ENCODE results near the gene ARHGAP26. TPM values are rescaled to one million over a fixed set of nuclear protein-coding genes. Genes with fewer than 3 reads are reported as not detected.

The ARHGAP26 gene
- total RNA-seq, 4 donors from 2014 or later: 11.0 to 23.3 (median 14.3) TPM

DNA sequence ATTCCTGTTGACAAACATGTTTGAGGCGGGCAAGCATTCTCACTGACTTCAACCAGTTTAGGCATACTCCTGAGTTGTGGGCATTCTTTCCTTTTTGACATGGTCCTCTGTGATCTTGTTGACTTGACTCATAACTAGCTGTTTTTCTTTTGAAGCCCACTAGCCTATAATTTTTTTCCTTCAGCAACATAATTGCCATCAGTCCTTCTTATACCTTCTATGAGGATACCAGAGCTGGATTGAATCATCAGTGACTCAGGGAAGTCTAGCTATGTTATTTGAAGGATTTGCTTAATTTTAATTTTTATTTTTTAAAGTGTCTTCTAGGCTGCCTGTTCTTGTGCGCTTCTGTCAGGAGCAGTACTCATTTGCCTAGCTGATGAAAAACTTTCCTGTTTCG lies 373.8 kb downstream of the ARHGAP26 start:
- no peak for DNase-seq (ENCODE audit: low spot score in 2 of 2)
- WGBS, 2 donors: 95 to 96% methylated on average over 3 of the region's 3 CpGs
- no peak for TF ChIP-seq POLR2A (IDR thresholded peaks at IDR 0.05)
- TF ChIP-seq, protein P1, sequence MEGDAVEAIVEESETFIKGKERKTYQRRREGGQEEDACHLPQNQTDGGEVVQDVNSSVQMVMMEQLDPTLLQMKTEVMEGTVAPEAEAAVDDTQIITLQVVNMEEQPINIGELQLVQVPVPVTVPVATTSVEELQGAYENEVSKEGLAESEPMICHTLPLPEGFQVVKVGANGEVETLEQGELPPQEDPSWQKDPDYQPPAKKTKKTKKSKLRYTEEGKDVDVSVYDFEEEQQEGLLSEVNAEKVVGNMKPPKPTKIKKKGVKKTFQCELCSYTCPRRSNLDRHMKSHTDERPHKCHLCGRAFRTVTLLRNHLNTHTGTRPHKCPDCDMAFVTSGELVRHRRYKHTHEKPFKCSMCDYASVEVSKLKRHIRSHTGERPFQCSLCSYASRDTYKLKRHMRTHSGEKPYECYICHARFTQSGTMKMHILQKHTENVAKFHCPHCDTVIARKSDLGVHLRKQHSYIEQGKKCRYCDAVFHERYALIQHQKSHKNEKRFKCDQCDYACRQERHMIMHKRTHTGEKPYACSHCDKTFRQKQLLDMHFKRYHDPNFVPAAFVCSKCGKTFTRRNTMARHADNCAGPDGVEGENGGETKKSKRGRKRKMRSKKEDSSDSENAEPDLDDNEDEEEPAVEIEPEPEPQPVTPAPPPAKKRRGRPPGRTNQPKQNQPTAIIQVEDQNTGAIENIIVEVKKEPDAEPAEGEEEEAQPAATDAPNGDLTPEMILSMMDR (IDR thresholded peaks at IDR 0.05): no peak
- H3K4me3 ChIP-seq (ENCODE audit: low read depth, poor library complexity, severe bottlenecking): no peak overlapping the region
- intact Hi-C loops (cut with DNase I; ENCODE audit: low total_unique reads): no loop called here

DNA sequence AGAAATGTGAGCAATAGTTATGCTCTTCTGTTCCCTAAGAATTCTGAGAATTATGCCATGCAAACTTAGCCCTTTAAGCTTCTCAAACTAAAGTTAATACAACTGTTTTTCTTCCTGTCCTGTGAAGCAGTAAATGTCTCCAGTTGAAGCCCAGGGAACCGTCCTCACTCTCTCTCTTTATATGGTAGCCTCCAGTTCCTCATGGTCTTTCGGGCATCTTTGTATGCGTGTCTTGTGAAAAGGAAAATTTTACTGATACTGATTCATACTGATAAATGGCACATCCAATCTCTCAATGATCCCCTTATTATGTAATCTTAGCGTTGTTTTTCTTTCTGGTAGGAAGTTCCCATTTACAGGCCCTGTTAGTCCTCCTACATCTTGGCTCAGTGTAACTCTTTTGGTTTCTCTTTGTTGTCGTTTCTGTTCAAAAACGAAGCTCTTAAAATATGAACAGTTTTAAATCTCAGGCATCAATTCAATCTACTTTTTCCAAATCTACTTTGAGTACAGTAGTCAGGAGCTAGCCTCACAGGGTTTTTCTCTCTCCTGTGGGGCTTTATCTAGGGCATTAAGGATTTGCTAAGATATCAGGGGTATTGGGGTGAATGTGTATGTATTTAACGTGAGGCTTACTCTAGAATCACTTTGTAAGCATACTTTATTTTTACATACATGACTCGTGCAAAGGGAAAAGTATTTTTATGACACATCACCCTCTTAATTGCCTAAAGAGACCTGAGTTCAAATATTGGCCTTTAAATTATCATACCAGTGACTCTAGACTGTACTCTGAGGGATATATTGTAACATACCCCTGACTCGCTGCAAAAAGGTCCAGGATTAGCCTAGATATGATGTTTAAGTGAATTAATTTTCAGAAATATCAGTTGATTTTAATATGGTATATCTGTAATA lies 375.3 kb downstream of the ARHGAP26 start:
- H3K4me3 ChIP-seq (ENCODE audit: low read depth, poor library complexity, severe bottlenecking): no peak overlapping the region
- DNase-seq (ENCODE audit: low spot score in 2 of 2): no peak
- 50 to 54% methylated on average over 9 of the region's 9 CpGs for WGBS, 2 donors
- TF ChIP-seq, protein P1 (IDR thresholded peaks at IDR 0.05): no peak
- no peak for TF ChIP-seq POLR2A (IDR thresholded peaks at IDR 0.05)
- intact Hi-C loops (cut with DNase I; ENCODE audit: low total_unique reads): no loop called here

DNA sequence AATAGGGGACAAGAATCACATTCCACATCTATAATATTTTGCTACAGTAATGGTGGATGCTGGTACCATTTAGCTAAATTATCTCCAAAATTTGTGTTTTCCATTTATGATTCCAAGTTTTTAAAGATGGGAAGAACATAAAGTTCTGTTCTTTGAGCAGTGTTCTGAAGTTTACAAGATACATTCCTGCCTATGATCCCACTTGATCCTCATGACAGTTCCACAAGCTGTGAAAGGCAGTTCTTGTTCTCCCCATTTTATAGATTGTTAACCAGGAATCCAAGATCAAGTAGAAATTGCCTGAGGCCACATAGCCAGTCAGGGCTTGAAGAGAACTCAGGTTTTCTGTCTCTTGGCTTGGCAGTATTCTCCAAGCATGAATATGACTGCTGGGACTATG lies 376.0 kb downstream of the ARHGAP26 start:
- H3K4me3 ChIP-seq (ENCODE audit: low read depth, poor library complexity, severe bottlenecking): no peak overlapping the region
- intact Hi-C loops (cut with DNase I; ENCODE audit: low total_unique reads): no loop called here
- no peak for DNase-seq (ENCODE audit: low spot score in 2 of 2)
- TF ChIP-seq, protein P1 (IDR thresholded peaks at IDR 0.05): no peak
- no peak for TF ChIP-seq POLR2A (IDR thresholded peaks at IDR 0.05)

DNA sequence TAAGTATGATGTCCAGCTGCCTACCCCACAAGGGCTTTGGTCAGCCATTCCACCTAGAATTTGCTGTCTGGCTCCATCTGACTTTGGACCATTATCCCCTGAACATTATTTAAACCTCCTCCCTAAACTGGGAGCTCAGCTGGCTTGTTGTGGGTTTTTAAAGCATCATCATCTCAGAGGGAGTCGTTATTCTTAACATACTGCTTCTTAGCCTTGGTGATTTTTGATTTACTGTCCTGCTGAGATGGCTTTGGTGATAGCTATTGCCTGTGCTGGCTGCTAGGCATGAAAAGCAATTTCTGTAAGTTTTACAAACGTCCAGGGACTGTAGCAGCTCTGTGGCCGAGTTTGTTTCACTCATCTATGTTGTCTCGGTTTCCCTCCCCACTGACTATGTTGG lies 377.2 kb downstream of the ARHGAP26 start:
- no peak overlapping the region for H3K4me3 ChIP-seq (ENCODE audit: low read depth, poor library complexity, severe bottlenecking)
- no peak for DNase-seq (ENCODE audit: low spot score in 2 of 2)

DNA sequence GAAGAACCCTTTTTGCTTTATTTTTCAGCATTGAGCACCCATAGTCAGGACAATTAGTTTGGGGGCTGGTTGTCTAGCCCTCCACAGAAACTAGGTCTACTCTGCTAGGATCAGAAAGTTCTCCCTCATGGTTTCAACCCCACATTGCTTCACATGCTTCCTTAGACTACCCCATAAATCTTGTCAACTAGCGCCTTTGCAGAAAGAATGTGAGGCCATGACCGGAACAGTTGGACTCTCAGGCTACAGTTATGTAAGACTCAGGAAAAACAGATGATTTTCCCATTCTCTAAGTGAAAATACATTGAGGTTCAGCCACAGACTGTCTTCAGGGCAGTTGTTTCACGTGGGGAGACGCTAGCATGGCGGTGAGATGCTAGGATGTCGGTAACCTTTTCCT lies 377.7 kb downstream of the ARHGAP26 start:
- intact Hi-C loops (cut with DNase I; ENCODE audit: low total_unique reads): no loop called here
- TF ChIP-seq, protein P1 (IDR thresholded peaks at IDR 0.05): no peak

More for the DNA sequence above, 377.2 kb downstream of the ARHGAP26 start:
- TF ChIP-seq POLR2A (IDR thresholded peaks at IDR 0.05): no peak
- TF ChIP-seq, protein P1 (IDR thresholded peaks at IDR 0.05): no peak
- WGBS, 2 donors: 66 to 82% methylated on average over 4 of the region's 4 CpGs
- intact Hi-C loops (cut with DNase I; ENCODE audit: low total_unique reads): no loop called here

More for the DNA sequence above, 377.7 kb downstream of the ARHGAP26 start:
- WGBS, 2 donors: 73 to 85% methylated on average over 6 of the region's 6 CpGs
- H3K4me3 ChIP-seq (ENCODE audit: low read depth, poor library complexity, severe bottlenecking): no peak overlapping the region
- DNase-seq (ENCODE audit: low spot score in 2 of 2): no peak

All from lower leg skin (tissue), 4 donors.